ENCODE results near the gene SEC16B. TPM values are rescaled to one million over a fixed set of nuclear protein-coding genes. Genes with fewer than 3 reads are reported as not detected.

The SEC16B gene, protein sequence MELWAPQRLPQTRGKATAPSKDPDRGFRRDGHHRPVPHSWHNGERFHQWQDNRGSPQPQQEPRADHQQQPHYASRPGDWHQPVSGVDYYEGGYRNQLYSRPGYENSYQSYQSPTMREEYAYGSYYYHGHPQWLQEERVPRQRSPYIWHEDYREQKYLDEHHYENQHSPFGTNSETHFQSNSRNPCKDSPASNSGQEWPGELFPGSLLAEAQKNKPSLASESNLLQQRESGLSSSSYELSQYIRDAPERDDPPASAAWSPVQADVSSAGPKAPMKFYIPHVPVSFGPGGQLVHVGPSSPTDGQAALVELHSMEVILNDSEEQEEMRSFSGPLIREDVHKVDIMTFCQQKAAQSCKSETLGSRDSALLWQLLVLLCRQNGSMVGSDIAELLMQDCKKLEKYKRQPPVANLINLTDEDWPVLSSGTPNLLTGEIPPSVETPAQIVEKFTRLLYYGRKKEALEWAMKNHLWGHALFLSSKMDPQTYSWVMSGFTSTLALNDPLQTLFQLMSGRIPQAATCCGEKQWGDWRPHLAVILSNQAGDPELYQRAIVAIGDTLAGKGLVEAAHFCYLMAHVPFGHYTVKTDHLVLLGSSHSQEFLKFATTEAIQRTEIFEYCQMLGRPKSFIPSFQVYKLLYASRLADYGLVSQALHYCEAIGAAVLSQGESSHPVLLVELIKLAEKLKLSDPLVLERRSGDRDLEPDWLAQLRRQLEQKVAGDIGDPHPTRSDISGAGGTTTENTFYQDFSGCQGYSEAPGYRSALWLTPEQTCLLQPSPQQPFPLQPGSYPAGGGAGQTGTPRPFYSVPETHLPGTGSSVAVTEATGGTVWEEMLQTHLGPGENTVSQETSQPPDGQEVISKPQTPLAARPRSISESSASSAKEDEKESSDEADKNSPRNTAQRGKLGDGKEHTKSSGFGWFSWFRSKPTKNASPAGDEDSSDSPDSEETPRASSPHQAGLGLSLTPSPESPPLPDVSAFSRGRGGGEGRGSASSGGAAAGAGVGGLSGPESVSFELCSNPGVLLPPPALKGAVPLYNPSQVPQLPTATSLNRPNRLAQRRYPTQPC
- total RNA-seq (10 to 100 TPM; 15.2 to 56.8 TPM), polyA plus RNA-seq (10 to 100 TPM; 10.9 to 43.6 TPM)

DNA sequence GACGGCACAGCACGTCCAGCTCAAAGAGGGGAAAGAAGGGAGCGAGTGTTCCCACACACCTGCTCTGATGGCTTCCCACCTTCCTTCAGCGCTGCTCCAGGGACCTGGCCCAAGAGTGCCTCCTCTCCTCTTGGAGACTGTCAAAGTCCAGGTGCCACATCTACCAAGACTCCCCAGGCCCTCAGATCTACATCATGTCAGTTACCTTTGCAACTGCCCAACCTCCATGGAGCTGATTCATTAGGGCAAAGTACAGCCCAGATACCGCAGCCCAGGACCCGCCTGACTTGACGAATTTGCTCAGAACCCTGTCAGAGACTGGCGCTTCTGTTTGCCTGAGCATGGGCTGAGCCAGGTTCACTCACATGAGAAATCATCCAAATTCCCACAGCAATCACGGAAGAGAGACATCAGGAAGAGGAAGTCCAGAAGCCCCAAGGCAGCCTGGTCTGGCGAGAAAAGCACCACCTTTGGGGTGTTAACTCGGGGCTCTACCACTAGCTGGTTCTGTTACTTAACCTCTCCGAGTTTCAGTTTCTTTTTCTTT lies at the start of gene SEC16B:
SEC16B (minus strand) TSS at position 234 of the 547 bp plus-strand sequence. CDS start 2,077 bp downstream, outside the sequence.
- Histone ChIP-seq H3K4me1 (ENCODE audit: control insufficient read depth in 4 of 4, insufficient read depth in 4 of 4, low read length in 3 of 4) (peaks cover 6 to 30% (median 7%) of the 10 kb centered on the region in 4 donors), H3K9ac (ENCODE audit: low read depth in 1 of 2, low read length in 2 of 2) (peak within 1 kb of the TSS; percentile 88 to 91), H3K27me3 (ENCODE audit: control insufficient read depth in 4 of 4, insufficient read depth in 4 of 4, low read length in 3 of 4) (no peaks in the 10 kb centered on the region), H3K36me3 (ENCODE audit: control insufficient read depth in 4 of 4, insufficient read depth in 3 of 4, low read depth in 1 of 4, low read length in 3 of 4) (peaks cover 3 to 19% (median 8%) of the 10 kb centered on the region in 4 donors), H3K9me3 (ENCODE audit: control insufficient read depth in 4 of 4, low read length in 3 of 4) (no peaks in the 10 kb centered on the region), H3K4me3 (ENCODE audit: low read depth in 1 of 3, low read length in 3 of 3) (peak within 1 kb of the TSS; percentile 37 to 89 (median 65)), H3K27ac (ENCODE audit: low read depth in 1 of 2, low read length in 2 of 2) (peak within 1 kb of the TSS; percentile 92 to 96)
- TF ChIP-seq YY1 (IDR thresholded peaks at IDR 0.05) (peak; percentile 94), JUND (IDR thresholded peaks at IDR 0.05) (peak; percentile 92 to 96), RAD21 (IDR thresholded peaks at IDR 0.05) (peak; percentile 39 to 66), FOXA2 (IDR thresholded peaks at IDR 0.05) (peak; percentile 38), EGR1 (IDR thresholded peaks at IDR 0.05; ENCODE audit: low read depth in 2 of 2) (peak; percentile 18 to 87), NR2F2 (IDR thresholded peaks at IDR 0.05) (no peak), HNF4A (conservative IDR thresholded peaks at IDR 0.05) (peak; percentile 96 to 98), SP1 (IDR thresholded peaks at IDR 0.05) (peak; percentile 92), RXRA (IDR thresholded peaks at IDR 0.05) (peak; percentile 83 to 87), FOXA1 (IDR thresholded peaks at IDR 0.05) (peak; percentile 28), GABPA (IDR thresholded peaks at IDR 0.05 in 1 of 2, conservative IDR thresholded peaks at IDR 0.05 in 1 of 2) (peak; percentile 33 to 80), HNF4G (IDR thresholded peaks at IDR 0.05) (peak; percentile 94), TAF1 (conservative IDR thresholded peaks at IDR 0.05) (peak; percentile 93)
- TF ChIP-seq, protein P1, sequence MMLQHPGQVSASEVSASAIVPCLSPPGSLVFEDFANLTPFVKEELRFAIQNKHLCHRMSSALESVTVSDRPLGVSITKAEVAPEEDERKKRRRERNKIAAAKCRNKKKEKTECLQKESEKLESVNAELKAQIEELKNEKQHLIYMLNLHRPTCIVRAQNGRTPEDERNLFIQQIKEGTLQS (IDR thresholded peaks at IDR 0.05) = peak; percentile 88
- TF ChIP-seq, protein P2, sequence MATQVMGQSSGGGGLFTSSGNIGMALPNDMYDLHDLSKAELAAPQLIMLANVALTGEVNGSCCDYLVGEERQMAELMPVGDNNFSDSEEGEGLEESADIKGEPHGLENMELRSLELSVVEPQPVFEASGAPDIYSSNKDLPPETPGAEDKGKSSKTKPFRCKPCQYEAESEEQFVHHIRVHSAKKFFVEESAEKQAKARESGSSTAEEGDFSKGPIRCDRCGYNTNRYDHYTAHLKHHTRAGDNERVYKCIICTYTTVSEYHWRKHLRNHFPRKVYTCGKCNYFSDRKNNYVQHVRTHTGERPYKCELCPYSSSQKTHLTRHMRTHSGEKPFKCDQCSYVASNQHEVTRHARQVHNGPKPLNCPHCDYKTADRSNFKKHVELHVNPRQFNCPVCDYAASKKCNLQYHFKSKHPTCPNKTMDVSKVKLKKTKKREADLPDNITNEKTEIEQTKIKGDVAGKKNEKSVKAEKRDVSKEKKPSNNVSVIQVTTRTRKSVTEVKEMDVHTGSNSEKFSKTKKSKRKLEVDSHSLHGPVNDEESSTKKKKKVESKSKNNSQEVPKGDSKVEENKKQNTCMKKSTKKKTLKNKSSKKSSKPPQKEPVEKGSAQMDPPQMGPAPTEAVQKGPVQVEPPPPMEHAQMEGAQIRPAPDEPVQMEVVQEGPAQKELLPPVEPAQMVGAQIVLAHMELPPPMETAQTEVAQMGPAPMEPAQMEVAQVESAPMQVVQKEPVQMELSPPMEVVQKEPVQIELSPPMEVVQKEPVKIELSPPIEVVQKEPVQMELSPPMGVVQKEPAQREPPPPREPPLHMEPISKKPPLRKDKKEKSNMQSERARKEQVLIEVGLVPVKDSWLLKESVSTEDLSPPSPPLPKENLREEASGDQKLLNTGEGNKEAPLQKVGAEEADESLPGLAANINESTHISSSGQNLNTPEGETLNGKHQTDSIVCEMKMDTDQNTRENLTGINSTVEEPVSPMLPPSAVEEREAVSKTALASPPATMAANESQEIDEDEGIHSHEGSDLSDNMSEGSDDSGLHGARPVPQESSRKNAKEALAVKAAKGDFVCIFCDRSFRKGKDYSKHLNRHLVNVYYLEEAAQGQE (IDR thresholded peaks at IDR 0.05) = peak; percentile 92
- TF ChIP-seq, protein P3, sequence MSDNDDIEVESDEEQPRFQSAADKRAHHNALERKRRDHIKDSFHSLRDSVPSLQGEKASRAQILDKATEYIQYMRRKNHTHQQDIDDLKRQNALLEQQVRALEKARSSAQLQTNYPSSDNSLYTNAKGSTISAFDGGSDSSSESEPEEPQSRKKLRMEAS (IDR thresholded peaks at IDR 0.05) = peak; percentile 97
- TF ChIP-seq, protein P4, sequence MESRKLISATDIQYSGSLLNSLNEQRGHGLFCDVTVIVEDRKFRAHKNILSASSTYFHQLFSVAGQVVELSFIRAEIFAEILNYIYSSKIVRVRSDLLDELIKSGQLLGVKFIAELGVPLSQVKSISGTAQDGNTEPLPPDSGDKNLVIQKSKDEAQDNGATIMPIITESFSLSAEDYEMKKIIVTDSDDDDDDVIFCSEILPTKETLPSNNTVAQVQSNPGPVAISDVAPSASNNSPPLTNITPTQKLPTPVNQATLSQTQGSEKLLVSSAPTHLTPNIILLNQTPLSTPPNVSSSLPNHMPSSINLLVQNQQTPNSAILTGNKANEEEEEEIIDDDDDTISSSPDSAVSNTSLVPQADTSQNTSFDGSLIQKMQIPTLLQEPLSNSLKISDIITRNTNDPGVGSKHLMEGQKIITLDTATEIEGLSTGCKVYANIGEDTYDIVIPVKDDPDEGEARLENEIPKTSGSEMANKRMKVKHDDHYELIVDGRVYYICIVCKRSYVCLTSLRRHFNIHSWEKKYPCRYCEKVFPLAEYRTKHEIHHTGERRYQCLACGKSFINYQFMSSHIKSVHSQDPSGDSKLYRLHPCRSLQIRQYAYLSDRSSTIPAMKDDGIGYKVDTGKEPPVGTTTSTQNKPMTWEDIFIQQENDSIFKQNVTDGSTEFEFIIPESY (IDR thresholded peaks at IDR 0.05) = peak; percentile 86
- TF ChIP-seq, protein P5, sequence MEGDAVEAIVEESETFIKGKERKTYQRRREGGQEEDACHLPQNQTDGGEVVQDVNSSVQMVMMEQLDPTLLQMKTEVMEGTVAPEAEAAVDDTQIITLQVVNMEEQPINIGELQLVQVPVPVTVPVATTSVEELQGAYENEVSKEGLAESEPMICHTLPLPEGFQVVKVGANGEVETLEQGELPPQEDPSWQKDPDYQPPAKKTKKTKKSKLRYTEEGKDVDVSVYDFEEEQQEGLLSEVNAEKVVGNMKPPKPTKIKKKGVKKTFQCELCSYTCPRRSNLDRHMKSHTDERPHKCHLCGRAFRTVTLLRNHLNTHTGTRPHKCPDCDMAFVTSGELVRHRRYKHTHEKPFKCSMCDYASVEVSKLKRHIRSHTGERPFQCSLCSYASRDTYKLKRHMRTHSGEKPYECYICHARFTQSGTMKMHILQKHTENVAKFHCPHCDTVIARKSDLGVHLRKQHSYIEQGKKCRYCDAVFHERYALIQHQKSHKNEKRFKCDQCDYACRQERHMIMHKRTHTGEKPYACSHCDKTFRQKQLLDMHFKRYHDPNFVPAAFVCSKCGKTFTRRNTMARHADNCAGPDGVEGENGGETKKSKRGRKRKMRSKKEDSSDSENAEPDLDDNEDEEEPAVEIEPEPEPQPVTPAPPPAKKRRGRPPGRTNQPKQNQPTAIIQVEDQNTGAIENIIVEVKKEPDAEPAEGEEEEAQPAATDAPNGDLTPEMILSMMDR (IDR thresholded peaks at IDR 0.05; ENCODE audit: low read depth, low read length, missing input control) = no peak
- 35% methylated on average over 12 of the region's 12 CpGs for WGBS
- peak; percentile 62 for DNase-seq (ENCODE audit: low spot score)

All from liver (tissue), 9 donors.